Bronchial epithelial cell (primary cell): ENCODE data around the gene ZNF839. TPM values are rescaled to one million over a fixed set of nuclear protein-coding genes. Genes with fewer than 3 reads are reported as not detected.

ENCODE experiments used
- DNase-seq: peaks from one replicate; pipeline ENCODE4 v3.0.0-alpha.2; 2010; ENCODE audit warnings: low read depth
- FAIRE-seq: peaks from 2 replicates; lab custom pipeline; 2011; peaks lifted over from hg19 to GRCh38; lab: Jason Lieb, UNC
- H3K27me3 ChIP-seq: 2 replicates; pipeline ENCODE4 v1.5.1; 2011; ENCODE audit warnings: low read length; ENCODE audit not compliant: control insufficient read depth, insufficient read depth
- H3K36me3 ChIP-seq: 2 replicates; pipeline ENCODE4 v1.5.1; 2011; ENCODE audit warnings: low read length; ENCODE audit not compliant: control insufficient read depth, insufficient read depth
- H3K4me3 ChIP-seq: 2 replicates; pipeline ENCODE4 v1.5.1; 2011; ENCODE audit warnings: mild to moderate bottlenecking, low read depth, low read length, control low read depth
- total RNA-seq: library from RNA; depleted of rRNA; stranded (reverse); fragments of >200 nt; gene quantifications from 2 replicates; pipeline ENCODE4 v1.2.1, GENCODE V29; 2014
- TF ChIP-seq, protein P1 (sequence below): IDR thresholded peaks from 2 replicates; pipeline ENCODE4 v1.5.1; 2011; ENCODE audit warnings: mild to moderate bottlenecking, moderate library complexity, low read length, control low read depth, inconsistent platforms; ENCODE audit not compliant: insufficient read depth, severe bottlenecking

ZNF839 gene
- total RNA-seq, 1 donor from 2014 or later = 8.2 TPM

DNA sequence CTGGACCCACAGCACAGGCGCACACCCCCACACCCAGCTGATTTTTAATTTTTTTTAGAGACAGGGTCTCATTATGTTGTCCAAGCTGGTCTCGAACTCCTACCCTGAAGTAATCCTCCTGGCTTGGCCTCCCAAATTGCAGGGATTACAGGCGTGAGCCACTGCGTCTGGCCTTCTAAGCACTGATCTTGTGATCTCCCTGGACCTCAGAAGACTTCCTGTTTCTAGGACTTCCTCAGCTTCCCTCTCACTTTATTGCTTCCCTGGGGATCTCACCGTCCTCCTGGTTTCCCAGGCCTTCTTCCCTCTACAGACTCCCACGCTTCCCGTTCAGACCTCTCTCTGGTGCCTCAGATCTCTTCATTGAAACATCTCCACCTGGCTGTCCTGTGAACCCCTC is 13.8 kb downstream of the ZNF839 start:
- FAIRE-seq (no peak), DNase-seq (no peak)
- peaks cover 15% of the 10 kb centered on the region for H3K36me3 ChIP-seq
- H3K27me3 ChIP-seq = no peaks in the 10 kb centered on the region
- TF ChIP-seq, protein P1, sequence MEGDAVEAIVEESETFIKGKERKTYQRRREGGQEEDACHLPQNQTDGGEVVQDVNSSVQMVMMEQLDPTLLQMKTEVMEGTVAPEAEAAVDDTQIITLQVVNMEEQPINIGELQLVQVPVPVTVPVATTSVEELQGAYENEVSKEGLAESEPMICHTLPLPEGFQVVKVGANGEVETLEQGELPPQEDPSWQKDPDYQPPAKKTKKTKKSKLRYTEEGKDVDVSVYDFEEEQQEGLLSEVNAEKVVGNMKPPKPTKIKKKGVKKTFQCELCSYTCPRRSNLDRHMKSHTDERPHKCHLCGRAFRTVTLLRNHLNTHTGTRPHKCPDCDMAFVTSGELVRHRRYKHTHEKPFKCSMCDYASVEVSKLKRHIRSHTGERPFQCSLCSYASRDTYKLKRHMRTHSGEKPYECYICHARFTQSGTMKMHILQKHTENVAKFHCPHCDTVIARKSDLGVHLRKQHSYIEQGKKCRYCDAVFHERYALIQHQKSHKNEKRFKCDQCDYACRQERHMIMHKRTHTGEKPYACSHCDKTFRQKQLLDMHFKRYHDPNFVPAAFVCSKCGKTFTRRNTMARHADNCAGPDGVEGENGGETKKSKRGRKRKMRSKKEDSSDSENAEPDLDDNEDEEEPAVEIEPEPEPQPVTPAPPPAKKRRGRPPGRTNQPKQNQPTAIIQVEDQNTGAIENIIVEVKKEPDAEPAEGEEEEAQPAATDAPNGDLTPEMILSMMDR = no peak
- no peak overlapping the region for H3K4me3 ChIP-seq

DNA sequence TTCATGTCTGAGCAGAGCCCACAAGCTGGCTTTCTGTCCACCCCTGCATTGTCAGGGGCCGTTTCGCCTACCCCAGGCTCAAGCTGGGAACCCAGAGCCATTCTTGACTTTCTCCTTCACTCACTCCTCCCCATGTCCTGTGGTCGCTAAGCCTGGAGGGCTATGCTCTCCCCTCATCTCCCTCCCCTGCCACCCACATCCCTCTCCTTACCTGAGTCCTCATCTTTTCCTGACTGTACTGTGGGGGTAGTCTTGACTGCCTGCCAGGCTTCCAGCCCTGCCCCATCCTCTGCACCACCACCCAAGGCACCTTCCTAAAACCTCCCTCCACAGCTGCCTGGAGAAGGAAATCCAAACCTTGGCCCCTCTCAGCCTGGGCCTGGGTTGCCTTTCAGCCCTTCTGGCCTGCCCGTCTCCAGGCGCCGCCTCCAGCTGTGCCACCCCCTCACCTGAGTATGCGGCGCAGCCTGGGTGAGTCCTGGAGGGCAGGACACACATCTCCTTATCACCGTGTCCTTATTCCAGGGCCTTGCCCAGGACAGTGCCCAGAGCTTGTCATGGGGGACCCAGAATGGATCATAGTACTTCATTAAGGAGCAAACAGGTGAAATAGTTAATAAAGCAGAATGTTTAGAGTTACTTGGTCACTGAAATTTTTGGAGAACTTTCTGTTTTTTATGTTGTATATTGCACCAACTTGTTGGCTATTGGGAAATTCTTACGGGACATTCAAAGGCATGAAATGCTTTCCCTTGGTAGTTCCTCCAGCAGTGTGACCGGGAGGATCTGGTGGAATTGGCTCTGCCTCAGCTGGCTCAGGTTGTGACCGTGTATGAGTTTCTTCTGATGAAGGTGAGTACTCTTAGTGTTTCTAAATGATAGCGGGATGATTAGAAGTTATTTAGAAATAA is 14.5 kb downstream of the ZNF839 start:
- DNase-seq (no peak), FAIRE-seq (no peak)
- Histone ChIP-seq H3K4me3 (no peak overlapping the region), H3K27me3 (no peaks in the 10 kb centered on the region), H3K36me3 (peaks cover 20% of the 10 kb centered on the region)
- TF ChIP-seq, protein P1 = no peak

DNA sequence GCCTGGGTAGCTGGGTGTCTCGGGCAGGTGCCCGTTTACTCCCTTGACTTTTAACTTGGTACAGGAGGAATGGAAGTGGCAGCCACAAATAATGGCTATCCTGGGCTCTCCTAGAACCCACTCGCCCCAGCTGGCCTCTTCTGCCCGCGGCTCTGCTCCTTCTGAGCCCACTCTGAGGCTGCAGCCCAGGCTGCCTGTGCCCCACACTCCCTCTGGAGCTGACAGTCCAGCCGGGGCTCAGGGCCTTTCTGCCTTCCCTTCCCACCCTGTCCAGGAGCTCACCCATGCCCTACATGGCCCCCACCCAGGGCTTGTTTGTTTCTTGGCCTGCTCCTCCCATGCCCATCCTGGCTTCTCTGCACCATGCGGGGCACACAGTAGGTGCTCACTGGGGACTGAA is 15.6 kb downstream of the ZNF839 start:
- TF ChIP-seq, protein P1 = no peak
- peaks cover 22% of the 10 kb centered on the region for H3K36me3 ChIP-seq
- FAIRE-seq (no peak), DNase-seq (no peak)
- H3K4me3 ChIP-seq = no peak overlapping the region
- H3K27me3 ChIP-seq = no peaks in the 10 kb centered on the region

DNA sequence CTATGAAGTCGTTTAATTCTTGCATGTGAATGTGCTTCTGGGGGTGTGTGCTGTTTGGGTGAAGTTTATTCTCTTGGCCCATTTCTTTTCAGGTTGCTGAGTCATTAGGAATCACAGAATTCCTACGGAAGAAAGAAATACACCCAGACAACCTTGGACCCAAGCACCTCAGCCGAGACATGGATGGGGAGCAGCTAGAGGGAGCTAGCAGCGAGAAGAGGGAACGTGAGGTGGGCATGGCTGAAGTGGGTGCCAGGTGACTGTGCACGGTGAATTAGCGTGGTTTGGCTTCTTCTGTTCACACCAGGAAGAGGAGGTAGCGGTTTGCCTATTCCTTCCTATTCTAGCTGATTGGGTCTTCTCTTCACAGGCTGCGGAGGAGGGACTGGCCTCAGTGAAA is 19.2 kb downstream of the ZNF839 start:
- H3K4me3 ChIP-seq = no peak overlapping the region
- TF ChIP-seq, protein P1 = no peak
- DNase-seq (no peak), FAIRE-seq (no peak)
- H3K36me3 ChIP-seq = peaks cover 21% of the 10 kb centered on the region
- no peaks in the 10 kb centered on the region for H3K27me3 ChIP-seq

DNA sequence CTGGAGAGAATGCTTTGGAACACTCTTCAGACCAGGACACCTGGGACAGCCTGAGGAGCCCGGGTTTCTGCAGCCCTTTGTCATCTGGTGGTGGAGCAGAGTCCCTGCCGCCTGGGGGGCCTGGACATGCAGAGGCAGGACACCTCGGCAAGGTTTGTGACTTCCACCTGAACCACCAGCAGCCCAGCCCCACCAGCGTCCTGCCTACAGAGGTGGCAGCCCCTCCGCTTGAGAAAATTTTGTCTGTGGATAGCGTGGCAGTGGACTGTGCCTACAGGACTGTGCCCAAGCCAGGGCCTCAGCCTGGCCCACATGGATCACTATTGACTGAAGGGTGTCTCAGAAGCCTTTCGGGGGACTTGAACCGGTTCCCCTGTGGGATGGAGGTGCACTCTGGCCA is 22.0 kb downstream of the ZNF839 start:
- no peak overlapping the region for H3K4me3 ChIP-seq
- H3K27me3 ChIP-seq = no peaks in the 10 kb centered on the region
- peaks cover 18% of the 10 kb centered on the region for H3K36me3 ChIP-seq
- FAIRE-seq (no peak), DNase-seq (no peak)
- TF ChIP-seq, protein P1 = no peak
